Adrenal gland (tissue), 12 donors: Measurements from ENCODE around the gene PRSS38. TPM values are rescaled to one million over a fixed set of nuclear protein-coding genes. Genes with fewer than 3 reads are reported as not detected.

Experiments used
- DNase-seq, 7 donors: peaks; one replicate each; pipeline ENCODE4 v3.0.0-alpha.2; 2019 to 2020
- H3K27ac ChIP-seq, 5 donors: fragments of 200-600 bp; sonication (generic) in 4 of 5; 1 replicate in 3 of 5; 2 replicates in 2 of 5; pipeline versions ENCODE4 v1.5.1 to v1.8.0; 2016 to 2020; ENCODE audit warnings: mild to moderate bottlenecking in 1 of 5
- H3K27me3 ChIP-seq: fragments of 200-600 bp; 2 replicates; pipeline ENCODE4 v1.8.0; 2021
- H3K36me3 ChIP-seq, 2 donors: fragments of 200-600 bp; replicated peaks in 1 of 2; 1 replicate in 1 of 2; 2 replicates in 1 of 2; pipeline versions ENCODE4 v1.5.1 to v1.8.0; 2018 to 2022
- H3K4me1 ChIP-seq, 2 donors: fragments of 200-600 bp; replicated peaks in 1 of 2; 1 replicate in 1 of 2; 2 replicates in 1 of 2; pipeline versions ENCODE4 v1.5.1 to v1.8.0; 2018 to 2021
- H3K4me3 ChIP-seq, 4 donors: fragments of 200-600 bp; sonication (generic) in 3 of 4; one replicate each; pipeline ENCODE4 v1.5.1; 2016 to 2018
- H3K9me3 ChIP-seq, 3 donors: fragments of 200-600 bp; sonication (generic) in 1 of 3; replicated peaks in 1 of 3; 1 replicate in 2 of 3; 2 replicates in 1 of 3; pipeline versions ENCODE4 v1.5.1 to v1.8.0; 2016 to 2021
- CTCF ChIP-seq, 6 experiments: fragments of 450-650 bp in 4 of 6; fragments of 200-600 bp in 2 of 6; sonication (generic) in 1 of 6; IDR thresholded peaks; 1 replicate in 5 of 6; 2 replicates in 1 of 6; pipeline versions ENCODE4 v1.5.1 to v1.8.0; 2016 to 2021; ENCODE audit warnings: antibody characterized with exemption in 6 of 6, mild to moderate bottlenecking in 2 of 6, moderate library complexity in 1 of 6
- POLR2A ChIP-seq, 2 donors: fragments of 450-650 bp; IDR thresholded peaks; one replicate each; pipeline ENCODE4 v1.6.1; 2017; ENCODE audit warnings: antibody characterized with exemption in 2 of 2, mild to moderate bottlenecking in 2 of 2, moderate library complexity in 1 of 2
- WGBS, 4 donors: extraction: QIAGEN DNeasy Blood & Tissue Kit in 2 of 4; methylation state at CpG; one replicate each; pipeline versions ENCODE4 v1.1.5 to v1.1.7; 2013 to 2017; 5-methylcytosine and 5-hydroxymethylcytosine counted together
- intact Hi-C, 2 donors: fragments of 100-400 bp; cut with DNase I; formaldehyde crosslinking; loops; one replicate each; pipeline versions ENCODE4 v1.14.1 to v1.15.0; 2022 to 2023
- polyA plus RNA-seq, 3 donors: library from polyadenylated mRNA; stranded (reverse); fragments of 200-250 nt in 2 of 3; fragments of 350-450 nt in 1 of 3; fragmentation: Illumina TruSeq in 1 of 3; extraction: RNeasy Lipid Tissue Mini Kit (QIAGEN cat#74804) in 1 of 3; gene quantifications; one replicate each; pipeline ENCODE4 v1.2.3, GENCODE V29; 2013 to 2014
- total RNA-seq, 9 donors: library from RNA; depleted of rRNA in 4 of 9; stranded (reverse); fragments of >200 nt in 4 of 9; fragments of 120-200 nt in 1 of 9; fragmentation: NEBNext Ultra II Directional in 1 of 9; extraction: Animal tissue kit (Norgen Biotek cat#: 25700) in 1 of 9; gene quantifications; one replicate each; pipeline versions ENCODE4 v1.1.0 to v1.2.4, GENCODE V29; 2013 to 2023
- donor health status: healthy with polysubstance abuse.
- donor health status: Bipolar disorder and iron deficiency.
- donor health status: DM: yes; HTN: yes; CAD: no.
- donor health status: DM: no; HTN: no; CAD: no.
- donor health status: DM: no; HTN: no; CAD: no.
- donor health status: DM: yes; HTN: yes; CAD: no.

Gene PRSS38
- total and polyA plus RNA-seq, 12 donors: not detected

GRCh38 chr1:227856147-227856858 lies 40.8 kb downstream of the PRSS38 start:
- H3K27me3 ChIP-seq: no peaks in the 10 kb centered on the region
- intact Hi-C loops: no loop called here
- DNase-seq: no peak
- 72 to 88% (median 83%) methylated on average over 6 to 7 of the region's 7 CpGs for WGBS, 4 donors
- H3K4me3 ChIP-seq: no peak overlapping the region
- H3K27ac ChIP-seq: no peak overlapping the region
- no peaks in the 10 kb centered on the region for H3K36me3 ChIP-seq
- no peaks in the 10 kb centered on the region for H3K9me3 ChIP-seq
- TF ChIP-seq CTCF (IDR thresholded peaks at IDR 0.05) (no peak), POLR2A (IDR thresholded peaks at IDR 0.05) (no peak)
- no peaks in the 10 kb centered on the region for H3K4me1 ChIP-seq

- H3K36me3 ChIP-seq: no peaks in the 10 kb centered on the region
- TF ChIP-seq CTCF (IDR thresholded peaks at IDR 0.05): no peak
- TF ChIP-seq POLR2A (IDR thresholded peaks at IDR 0.05): no peak
- no peaks in the 10 kb centered on the region for H3K4me1 ChIP-seq
- no peak overlapping the region for H3K4me3 ChIP-seq
- H3K9me3 ChIP-seq: no peaks in the 10 kb centered on the region
- no peak for DNase-seq
- intact Hi-C loops: no loop called here
- no peak overlapping the region for H3K27ac ChIP-seq
- no peaks in the 10 kb centered on the region for H3K27me3 ChIP-seq
Measured at GRCh38 chr1:227864882-227865281, 49.4 kb downstream of the PRSS38 start.

- H3K4me3 ChIP-seq: no peak overlapping the region
- H3K4me1 ChIP-seq: no peaks in the 10 kb centered on the region
- no peaks in the 10 kb centered on the region for H3K9me3 ChIP-seq
- DNase-seq: no peak
- whole genome bisulfite sequencing, 4 donors: 48 to 62% (median 57%) methylated on average over 4 to 5 of the region's 5 CpGs
- no peak overlapping the region for H3K27ac ChIP-seq
- H3K27me3 ChIP-seq: no peaks in the 10 kb centered on the region
- H3K36me3 ChIP-seq: no peaks in the 10 kb centered on the region
- no peak for TF ChIP-seq CTCF (IDR thresholded peaks at IDR 0.05)
- TF ChIP-seq POLR2A (IDR thresholded peaks at IDR 0.05): no peak
- intact Hi-C loops: no loop called here
Measured at GRCh38 chr1:227869279-227869842, 53.9 kb downstream of the PRSS38 start.

GRCh38 chr1:227869851-227870305 lies 54.4 kb downstream of the PRSS38 start:
- DNase-seq: no peak
- TF ChIP-seq CTCF (IDR thresholded peaks at IDR 0.05) (no peak), POLR2A (IDR thresholded peaks at IDR 0.05) (no peak)
- intact Hi-C loops: no loop called here

More at GRCh38 chr1:227869851-227870305, 54.4 kb downstream of the PRSS38 start:
- Histone ChIP-seq H3K4me3 (no peak overlapping the region), H3K9me3 (no peaks in the 10 kb centered on the region), H3K27ac (no peak overlapping the region), H3K27me3 (no peaks in the 10 kb centered on the region), H3K36me3 (no peaks in the 10 kb centered on the region), H3K4me1 (no peaks in the 10 kb centered on the region)
- 64 to 77% (median 72%) methylated on average over 5 of the region's 5 CpGs for WGBS, 4 donors
